HCT116 (cell line): ENCODE measurements around the gene BDH1.

Source experiments
- CTCF ChIP-seq, 3 experiments: fragments of 200-600 bp in 1 of 3; sonication (generic) in 1 of 3; IDR thresholded peaks in 2 of 3; conservative IDR thresholded peaks in 1 of 3; 2 replicates each; pipeline ENCODE4 v1.5.1; 2012 to 2017; ENCODE audit warnings: low read depth in 2 of 3, low read length in 2 of 3, antibody characterized with exemption in 1 of 3, borderline replicate concordance in 1 of 3, control low read depth in 1 of 3, mild to moderate bottlenecking in 1 of 3, mixed read lengths in 1 of 3, mixed run types in 1 of 3, moderate library complexity in 1 of 3; ENCODE audit not compliant: insufficient read depth in 1 of 3
- POLR2AphosphoS5 ChIP-seq: IDR thresholded peaks from 2 replicates; pipeline ENCODE4 v1.6.1; 2011; ENCODE audit warnings: mild to moderate bottlenecking, low read depth, low read length, moderate library complexity
- RAD21 ChIP-seq: IDR thresholded peaks from 2 replicates; pipeline ENCODE4 v1.6.1; 2012; ENCODE audit warnings: low read depth, mild to moderate bottlenecking
- REST ChIP-seq: IDR thresholded peaks from 2 replicates; pipeline ENCODE4 v1.6.1; 2012; ENCODE audit warnings: low read depth

DNA sequence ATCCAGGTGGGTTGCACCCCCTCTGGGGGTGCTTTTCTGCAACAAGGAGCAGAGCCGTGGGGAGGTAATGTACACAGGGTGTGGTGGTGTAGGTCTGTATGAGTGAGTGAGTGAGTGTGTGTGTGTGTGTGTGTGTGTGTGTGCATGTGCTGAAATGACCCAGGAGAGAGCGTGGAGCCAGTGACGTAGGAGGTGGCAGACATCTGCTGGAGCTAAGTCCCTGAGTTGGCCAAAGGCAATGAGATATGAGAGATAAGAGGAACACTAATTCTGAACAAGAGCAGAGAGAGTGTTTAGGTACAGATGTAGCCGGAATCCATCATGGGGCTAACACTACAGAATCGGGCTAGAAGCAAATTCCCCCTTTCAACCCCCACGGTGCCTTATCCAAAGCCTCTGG lies 27.6 kb downstream of the BDH1 start:
- TF ChIP-seq POLR2AphosphoS5 (no peak), RAD21 (no peak), CTCF (IDR thresholded peaks at IDR 0.05 in 2 of 3, conservative IDR thresholded peaks at IDR 0.05 in 1 of 3; ENCODE audit: borderline replicate concordance in 1 of 3, insufficient read depth in 1 of 3, low read depth in 2 of 3, low read length in 2 of 3) (no peak), REST (no peak)
